HepG2 (cell line): ENCODE measurements around the gene PDE4D. TPM values are rescaled to one million over a fixed set of nuclear protein-coding genes. Genes with fewer than 3 reads are reported as not detected.

Experiments used
- ATAC-seq: fragments of 200-7000 bp; cut with Tn5 transposase; 3 replicates; pipeline ENCODE4 v1.9.1; 2020; ENCODE audit warnings: mild to moderate bottlenecking, moderate library complexity
- BruUV-seq: library from RNA; stranded (reverse); fragments of 400-500 nt; replicated peaks from 2 replicates; lab custom pipeline; 2021; lab: Mats Ljungman, UMichigan
- CTCF ChIA-PET: fragments of 300-600 bp; formaldehyde crosslinking; extraction: SDS; loops from one replicate; lab custom pipeline; 2021; ENCODE audit warnings: low total read pairs, inconsistent platforms, low intra/inter-chr PET ratio; lab: Yijun Ruan, JAX
- POLR2A ChIA-PET: fragments of 350-600 bp; sonication (Branson Sonifier 250); formaldehyde crosslinking; loops from one replicate; lab custom pipeline; 2020; ENCODE audit warnings: antibody characterized with exemption, inconsistent platforms; lab: Yijun Ruan, JAX
- DNase-seq: peaks from one replicate; pipeline ENCODE4 v3.0.0-alpha.2; 2015; ENCODE audit warnings: low spot score
- FAIRE-seq: peaks from 3 replicates; lab custom pipeline; 2011; peaks lifted over from hg19 to GRCh38; lab: Jason Lieb, UNC
- H2AFZ ChIP-seq: one replicate; pipeline ENCODE4 v1.6.1; 2011; ENCODE audit warnings: low read length, inconsistent platforms
- H3K27ac ChIP-seq: fragments of 300-600 bp; 3 replicates; pipeline ENCODE4 v1.8.0; 2011; ENCODE audit warnings: mixed run types, mild to moderate bottlenecking, mixed read lengths, low read length, inconsistent platforms; ENCODE audit not compliant: insufficient read depth; ENCODE audit errors: extremely low read length
- H3K27me3 ChIP-seq, 2 experiments: fragments of 200-600 bp in 1 of 2; 2 replicates in 1 of 2; 3 replicates in 1 of 2; pipeline versions ENCODE4 v1.6.0 to v1.8.0; 2011; ENCODE audit warnings: low read length in 2 of 2, mild to moderate bottlenecking in 2 of 2, moderate library complexity in 2 of 2, inconsistent platforms in 1 of 2; ENCODE audit not compliant: insufficient read depth in 2 of 2, control insufficient read depth in 1 of 2
- H3K36me3 ChIP-seq, 2 experiments: fragments of 200-600 bp in 1 of 2; replicated peaks in 1 of 2; 2 replicates in 1 of 2; 3 replicates in 1 of 2; pipeline versions ENCODE4 v1.5.1 to v1.8.0; 2011; ENCODE audit warnings: low read length in 2 of 2, inconsistent platforms in 1 of 2; ENCODE audit not compliant: insufficient read depth in 2 of 2, control insufficient read depth in 1 of 2
- H3K4me1 ChIP-seq: 2 replicates; pipeline ENCODE4 v1.5.1; 2012; ENCODE audit warnings: low read length, inconsistent platforms; ENCODE audit not compliant: insufficient read depth
- H3K4me2 ChIP-seq: 2 replicates; pipeline ENCODE4 v1.6.0; 2011; ENCODE audit warnings: low read depth, low read length, inconsistent platforms
- H3K4me3 ChIP-seq, 3 experiments: fragments of 200-600 bp in 1 of 3; sonication (generic), shearing (Covaris generic) in 1 of 3; replicated peaks in 1 of 3; 2 replicates each; pipeline ENCODE4 v1.5.1; 2011 to 2016; ENCODE audit warnings: low read length in 3 of 3, inconsistent platforms in 2 of 3, low read depth in 2 of 3, mild to moderate bottlenecking in 2 of 3, control low read depth in 1 of 3, mixed read lengths in 1 of 3; ENCODE audit not compliant: insufficient read depth in 1 of 3
- H3K79me2 ChIP-seq: one replicate; pipeline ENCODE4 v1.6.1; 2011; ENCODE audit warnings: low read length, inconsistent platforms; ENCODE audit not compliant: insufficient read depth
- H3K9ac ChIP-seq: 2 replicates; pipeline ENCODE4 v1.6.0; 2011; ENCODE audit warnings: mild to moderate bottlenecking, low read depth, low read length, inconsistent platforms; ENCODE audit not compliant: insufficient read depth
- H3K9me3 ChIP-seq: 2 replicates; pipeline ENCODE4 v1.5.1; 2012; ENCODE audit warnings: mild to moderate bottlenecking, low read length
- H4K20me1 ChIP-seq: 2 replicates; pipeline ENCODE4 v1.6.0; 2011; ENCODE audit warnings: inconsistent platforms, mild to moderate bottlenecking, low read length, moderate library complexity; ENCODE audit not compliant: insufficient read depth
- CREB1 ChIP-seq, 2 experiments: fragments of 450-650 bp in 1 of 2; IDR thresholded peaks; 2 replicates each; pipeline ENCODE4 v1.6.1; 2016 to 2017; ENCODE audit warnings: control low read depth in 1 of 2, mild to moderate bottlenecking in 1 of 2, missing compliant biosample characterization in 1 of 2, missing genetic modification characterization in 1 of 2
- ESRRA ChIP-seq: sonication (generic); formaldehyde crosslinking; IDR thresholded peaks from 2 replicates; pipeline ENCODE4 v1.5.1; 2020; ENCODE audit warnings: mild to moderate bottlenecking, low read depth, missing genetic modification reagents
- GFI1 ChIP-seq: sonication (generic); formaldehyde crosslinking; IDR thresholded peaks from 2 replicates; pipeline ENCODE4 v1.5.0; 2020; ENCODE audit warnings: missing genetic modification reagents, mild to moderate bottlenecking, borderline replicate concordance
- IKZF4 ChIP-seq: sonication (generic); formaldehyde crosslinking; IDR thresholded peaks from 2 replicates; pipeline ENCODE4 v1.5.1; 2020; ENCODE audit warnings: borderline replicate concordance, mild to moderate bottlenecking, low read depth, missing genetic modification reagents; ENCODE audit errors: not compliant biosample characterization
- KDM2A ChIP-seq: sonication (generic); formaldehyde crosslinking; IDR thresholded peaks from 2 replicates; pipeline ENCODE4 v1.4.0; 2020; ENCODE audit warnings: low read depth, missing genetic modification reagents, borderline replicate concordance
- ZBTB38 ChIP-seq: sonication (generic); formaldehyde crosslinking; IDR thresholded peaks from 2 replicates; pipeline ENCODE4 v1.5.1; 2020; ENCODE audit warnings: mild to moderate bottlenecking, missing genetic modification reagents
- ZFP1 ChIP-seq: IDR thresholded peaks from 2 replicates; pipeline ENCODE4 v1.6.1; 2016
- ZNF3 ChIP-seq: IDR thresholded peaks from 2 replicates; pipeline ENCODE4 v1.7.0; 2017; ENCODE audit warnings: inconsistent platforms
- ZNF367 ChIP-seq: sonication (generic); formaldehyde crosslinking; IDR thresholded peaks from 2 replicates; pipeline ENCODE4 v1.4.0; 2020; ENCODE audit warnings: missing genetic modification reagents, borderline replicate concordance
- ZNF530 ChIP-seq: sonication (generic); formaldehyde crosslinking; IDR thresholded peaks from 2 replicates; pipeline ENCODE4 v1.5.0; 2020; ENCODE audit warnings: low read depth, mild to moderate bottlenecking, missing genetic modification reagents
- ZNF788 ChIP-seq: sonication (generic); formaldehyde crosslinking; IDR thresholded peaks from 2 replicates; pipeline ENCODE4 v1.5.0; 2020; ENCODE audit warnings: mild to moderate bottlenecking, missing genetic modification reagents, borderline replicate concordance
- ZNF879 ChIP-seq: sonication (generic); formaldehyde crosslinking; IDR thresholded peaks from 2 replicates; pipeline ENCODE4 v1.8.1; 2023; ENCODE audit warnings: missing genetic modification reagents
- WGBS: methylation state at CpG from one replicate; pipeline ENCODE4 v1.1.6; 2017; ENCODE audit warnings: low lambda C conversion rate; 5-methylcytosine and 5-hydroxymethylcytosine counted together
- in situ Hi-C: cut with HindIII; loops from 2 replicates; pipeline ENCODE4 v1.10.0; 2017; ENCODE audit warnings: low pct_unique_long_range_greater_than_20kb; ENCODE audit not compliant: extremely low pct_ligation_motif_present
- intact Hi-C: fragments of 100-400 bp; cut with micrococcal nuclease; formaldehyde crosslinking; loops from one replicate; pipeline ENCODE4 v1.10.0; 2022; ENCODE audit not compliant: unreplicated experiment
- polyA plus RNA-seq, 8 experiments: library from polyadenylated mRNA; depleted of rRNA in 3 of 8; stranded (reverse) in 7 of 8; unstranded in 1 of 8; fragments of >200 nt; fragmentation: Illumina TruSeq in 4 of 8; extraction: Trizol in 4 of 8; gene quantifications; 2 replicates each; pipeline versions ENCODE4 v1.2.1 to v1.2.3, GENCODE V29; 2011 to 2016; ENCODE audit warnings: low read depth in 4 of 8, missing spikeins in 1 of 8, mixed read lengths in 1 of 8; ENCODE audit not compliant: insufficient read depth in 1 of 8
- total RNA-seq, 5 experiments: library from RNA; depleted of rRNA; stranded (reverse); fragments of >200 nt; fragmentation: Illumina TruSeq; extraction: Trizol; gene quantifications; 2 replicates each; pipeline ENCODE4 v1.2.3, GENCODE V29; 2016; ENCODE audit warnings: low read depth in 1 of 5
- TF ChIP-seq, protein P1 (sequence below), 2 experiments: fragments of 450-650 bp in 1 of 2; sonication (generic) in 1 of 2; formaldehyde crosslinking in 1 of 2; IDR thresholded peaks; 2 replicates each; pipeline versions ENCODE4 v1.6.1 to v1.8.0; 2016 to 2022; ENCODE audit warnings: antibody characterized with exemption in 1 of 2, mild to moderate bottlenecking in 1 of 2, missing genetic modification reagents in 1 of 2

The PDE4D gene
- total and polyA plus RNA-seq, 2 of the 13 experiments (the other 11 are each of a cell fraction or from before 2014, with no cell fraction given) = 7.0 to 12.2 TPM

DNA sequence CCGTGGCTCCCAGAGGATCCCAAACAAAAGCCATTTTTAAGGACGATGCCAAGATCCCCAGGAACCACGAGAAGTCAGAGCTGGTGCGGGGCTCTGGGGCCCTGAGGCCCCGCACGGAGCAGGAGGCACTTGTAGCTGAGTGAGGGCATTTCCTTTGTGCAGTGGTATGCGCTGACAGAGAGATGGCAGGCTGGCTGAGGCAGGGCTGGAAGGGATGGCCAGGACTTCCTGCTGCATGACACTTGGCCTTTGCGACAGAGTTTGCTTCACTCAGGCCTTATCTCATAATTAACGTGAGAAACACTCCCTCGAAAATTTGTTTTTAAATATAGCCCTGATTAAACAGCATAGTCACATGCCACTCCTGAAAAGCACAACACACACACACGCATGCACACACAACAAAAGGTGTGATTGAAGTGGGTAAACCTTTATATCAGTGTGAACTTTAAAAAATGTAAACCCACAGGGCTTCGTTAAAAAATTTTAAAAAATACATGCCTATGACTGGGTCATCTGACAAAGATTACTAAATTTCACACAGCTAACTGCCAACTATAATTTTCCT, 536.6 kb downstream of the PDE4D start:
- Histone ChIP-seq H3K36me3 (no peaks in the 10 kb centered on the region), H3K4me1 (no peaks in the 10 kb centered on the region), H2AFZ (no peak overlapping the region), H3K9me3 (no peaks in the 10 kb centered on the region), H3K79me2 (no peaks in the 10 kb centered on the region), H3K4me3 (no peak overlapping the region), H3K4me2 (no peak overlapping the region), H3K9ac (no peak overlapping the region), H3K27me3 (no peaks in the 10 kb centered on the region), H4K20me1 (no peaks in the 10 kb centered on the region), H3K27ac (no peak overlapping the region)
- intact Hi-C loops = no loop called here
- in situ Hi-C loops = loop anchor here (25.0 kb wide), 1 partner anchor 470 kb away; no protein-coding TSS in a partner anchor
- no TSS peak for BruUV-seq
- CTCF ChIA-PET = no interaction called here
- DNase-seq (no peak), FAIRE-seq (no peak), ATAC-seq (no peak)
- POLR2A ChIA-PET = no interaction called here
- WGBS = 56% methylated on average over 8 of the region's 12 CpGs
- TF ChIP-seq ZNF530 = no peak
- TF ChIP-seq ZFP1 (CRISPR knock-in tag) = no peak
- TF ChIP-seq ZNF788 = no peak
- no peak for TF ChIP-seq CREB1 (IDR thresholded peaks at IDR 0.05)
- TF ChIP-seq CREB1 (CRISPR knock-in tag; IDR thresholded peaks at IDR 0.05) = no peak
- TF ChIP-seq KDM2A (CRISPR knock-in tag) = no peak
- TF ChIP-seq, protein P1, sequence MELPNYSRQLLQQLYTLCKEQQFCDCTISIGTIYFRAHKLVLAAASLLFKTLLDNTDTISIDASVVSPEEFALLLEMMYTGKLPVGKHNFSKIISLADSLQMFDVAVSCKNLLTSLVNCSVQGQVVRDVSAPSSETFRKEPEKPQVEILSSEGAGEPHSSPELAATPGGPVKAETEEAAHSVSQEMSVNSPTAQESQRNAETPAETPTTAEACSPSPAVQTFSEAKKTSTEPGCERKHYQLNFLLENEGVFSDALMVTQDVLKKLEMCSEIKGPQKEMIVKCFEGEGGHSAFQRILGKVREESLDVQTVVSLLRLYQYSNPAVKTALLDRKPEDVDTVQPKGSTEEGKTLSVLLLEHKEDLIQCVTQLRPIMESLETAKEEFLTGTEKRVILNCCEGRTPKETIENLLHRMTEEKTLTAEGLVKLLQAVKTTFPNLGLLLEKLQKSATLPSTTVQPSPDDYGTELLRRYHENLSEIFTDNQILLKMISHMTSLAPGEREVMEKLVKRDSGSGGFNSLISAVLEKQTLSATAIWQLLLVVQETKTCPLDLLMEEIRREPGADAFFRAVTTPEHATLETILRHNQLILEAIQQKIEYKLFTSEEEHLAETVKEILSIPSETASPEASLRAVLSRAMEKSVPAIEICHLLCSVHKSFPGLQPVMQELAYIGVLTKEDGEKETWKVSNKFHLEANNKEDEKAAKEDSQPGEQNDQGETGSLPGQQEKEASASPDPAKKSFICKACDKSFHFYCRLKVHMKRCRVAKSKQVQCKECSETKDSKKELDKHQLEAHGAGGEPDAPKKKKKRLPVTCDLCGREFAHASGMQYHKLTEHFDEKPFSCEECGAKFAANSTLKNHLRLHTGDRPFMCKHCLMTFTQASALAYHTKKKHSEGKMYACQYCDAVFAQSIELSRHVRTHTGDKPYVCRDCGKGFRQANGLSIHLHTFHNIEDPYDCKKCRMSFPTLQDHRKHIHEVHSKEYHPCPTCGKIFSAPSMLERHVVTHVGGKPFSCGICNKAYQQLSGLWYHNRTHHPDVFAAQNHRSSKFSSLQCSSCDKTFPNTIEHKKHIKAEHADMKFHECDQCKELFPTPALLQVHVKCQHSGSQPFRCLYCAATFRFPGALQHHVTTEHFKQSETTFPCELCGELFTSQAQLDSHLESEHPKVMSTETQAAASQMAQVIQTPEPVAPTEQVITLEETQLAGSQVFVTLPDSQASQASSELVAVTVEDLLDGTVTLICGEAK (IDR thresholded peaks at IDR 0.05) = no peak
- TF ChIP-seq, protein P1 (CRISPR knock-in tag; IDR thresholded peaks at IDR 0.05) = no peak
- no peak for TF ChIP-seq ZNF367 (CRISPR knock-in tag)
- TF ChIP-seq GFI1 (CRISPR knock-in tag) = no peak
- no peak for TF ChIP-seq ZNF879 (CRISPR knock-in tag)
- no peak for TF ChIP-seq IKZF4 (CRISPR knock-in tag)
- TF ChIP-seq ESRRA (CRISPR knock-in tag) = no peak
- no peak for TF ChIP-seq ZNF3
- TF ChIP-seq ZBTB38 (CRISPR knock-in tag) = no peak
